OCI-LY1 (cell line): ENCODE measurements around the gene ERBB4.
"Not testable (repeated sequence)": the region's sequence is repeated elsewhere in the genome, so short reads cannot be mapped to it uniquely, and the experiment has no call there.

Experiments used
- H2AFZ ChIP-seq: fragments of 200-600 bp; sonication (generic), shearing (Covaris generic); 2 replicates; pipeline ENCODE4 v1.6.0; 2014; ENCODE audit warnings: antibody characterized with exemption, mild to moderate bottlenecking, low read length
- H3F3A ChIP-seq: fragments of 200-600 bp; sonication (generic), shearing (Covaris generic); 2 replicates; pipeline ENCODE4 v1.6.0; 2014; ENCODE audit warnings: mild to moderate bottlenecking, antibody characterized with exemption, low read length, moderate library complexity; ENCODE audit not compliant: insufficient read depth
- H3K27ac ChIP-seq: fragments of 200-600 bp; sonication (generic); 2 replicates; pipeline ENCODE4 v1.5.1; 2014; ENCODE audit warnings: low read length, mixed run types, mild to moderate bottlenecking, low read depth; ENCODE audit not compliant: poor library complexity, severe bottlenecking
- H3K27me3 ChIP-seq: fragments of 200-600 bp; sonication (generic); 2 replicates; pipeline ENCODE4 v1.6.0; 2014; ENCODE audit warnings: antibody characterized with exemption, mild to moderate bottlenecking, low read length, moderate library complexity; ENCODE audit not compliant: insufficient read depth
- H3K36me3 ChIP-seq: fragments of 200-600 bp; sonication (generic); 2 replicates; pipeline ENCODE4 v1.6.1; 2014; ENCODE audit warnings: mild to moderate bottlenecking, antibody characterized with exemption, low read length, moderate library complexity, mixed read lengths; ENCODE audit not compliant: insufficient read depth
- H3K4me1 ChIP-seq: fragments of 200-600 bp; sonication (generic); 2 replicates; pipeline ENCODE4 v1.5.1; 2014; ENCODE audit warnings: mild to moderate bottlenecking, low read length, moderate library complexity; ENCODE audit not compliant: insufficient read depth, severe bottlenecking
- H3K4me2 ChIP-seq: fragments of 200-600 bp; sonication (generic), shearing (Covaris generic); 2 replicates; pipeline ENCODE4 v1.6.1; 2014; ENCODE audit warnings: low read length
- H3K4me3 ChIP-seq: fragments of 200-600 bp; sonication (generic); 2 replicates; pipeline ENCODE4 v1.5.1; 2014; ENCODE audit warnings: low read length, low read depth, mild to moderate bottlenecking, mixed read lengths; ENCODE audit not compliant: poor library complexity, severe bottlenecking
- H3K79me2 ChIP-seq: fragments of 200-600 bp; shearing (Covaris generic); 2 replicates; pipeline ENCODE4 v1.6.1; 2016; ENCODE audit warnings: mixed run types, low read length, mixed read lengths; ENCODE audit not compliant: insufficient read depth
- H3K9ac ChIP-seq: fragments of 200-600 bp; sonication (generic), shearing (Covaris generic); 2 replicates; pipeline ENCODE4 v1.6.1; 2014; ENCODE audit warnings: mild to moderate bottlenecking, low read length, mixed read lengths
- H3K9me2 ChIP-seq: fragments of 200-600 bp; sonication (generic), shearing (Covaris generic); 2 replicates; pipeline ENCODE4 v1.6.1; 2014; ENCODE audit warnings: low read depth, mild to moderate bottlenecking, low read length, mixed read lengths
- H3K9me3 ChIP-seq: fragments of 200-600 bp; shearing (Covaris generic); 2 replicates; pipeline ENCODE4 v1.6.1; 2014; ENCODE audit warnings: low read length, mixed read lengths
- H4K20me1 ChIP-seq: fragments of 200-600 bp; sonication (generic), shearing (Covaris generic); 2 replicates; pipeline ENCODE4 v1.6.0; 2016; ENCODE audit warnings: mild to moderate bottlenecking, low read length; ENCODE audit not compliant: insufficient read depth
- EZH2 ChIP-seq: fragments of 200-600 bp; sonication (generic), shearing (Covaris generic); IDR thresholded peaks from 2 replicates; pipeline ENCODE4 v1.8.0; 2017; ENCODE audit warnings: borderline replicate concordance, mixed run types, mild to moderate bottlenecking, antibody characterized with exemption, low read length, moderate library complexity, mixed read lengths
- TF ChIP-seq, protein P1 (sequence below): fragments of 200-600 bp; sonication (generic), shearing (Covaris generic); IDR thresholded peaks from 2 replicates; pipeline ENCODE4 v1.5.1; 2017; ENCODE audit warnings: mild to moderate bottlenecking, antibody characterized with exemption, low read length, moderate library complexity, mixed read lengths

The ERBB4 gene

GRCh38 chr2:211724933-211725332, 813.7 kb downstream of the ERBB4 start:
- TF ChIP-seq, protein P1, sequence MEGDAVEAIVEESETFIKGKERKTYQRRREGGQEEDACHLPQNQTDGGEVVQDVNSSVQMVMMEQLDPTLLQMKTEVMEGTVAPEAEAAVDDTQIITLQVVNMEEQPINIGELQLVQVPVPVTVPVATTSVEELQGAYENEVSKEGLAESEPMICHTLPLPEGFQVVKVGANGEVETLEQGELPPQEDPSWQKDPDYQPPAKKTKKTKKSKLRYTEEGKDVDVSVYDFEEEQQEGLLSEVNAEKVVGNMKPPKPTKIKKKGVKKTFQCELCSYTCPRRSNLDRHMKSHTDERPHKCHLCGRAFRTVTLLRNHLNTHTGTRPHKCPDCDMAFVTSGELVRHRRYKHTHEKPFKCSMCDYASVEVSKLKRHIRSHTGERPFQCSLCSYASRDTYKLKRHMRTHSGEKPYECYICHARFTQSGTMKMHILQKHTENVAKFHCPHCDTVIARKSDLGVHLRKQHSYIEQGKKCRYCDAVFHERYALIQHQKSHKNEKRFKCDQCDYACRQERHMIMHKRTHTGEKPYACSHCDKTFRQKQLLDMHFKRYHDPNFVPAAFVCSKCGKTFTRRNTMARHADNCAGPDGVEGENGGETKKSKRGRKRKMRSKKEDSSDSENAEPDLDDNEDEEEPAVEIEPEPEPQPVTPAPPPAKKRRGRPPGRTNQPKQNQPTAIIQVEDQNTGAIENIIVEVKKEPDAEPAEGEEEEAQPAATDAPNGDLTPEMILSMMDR, result no peak
- no peak for TF ChIP-seq EZH2
- Histone ChIP-seq H3K4me3 (no peak overlapping the region), H4K20me1 (no peaks in the 10 kb centered on the region)

DNA sequence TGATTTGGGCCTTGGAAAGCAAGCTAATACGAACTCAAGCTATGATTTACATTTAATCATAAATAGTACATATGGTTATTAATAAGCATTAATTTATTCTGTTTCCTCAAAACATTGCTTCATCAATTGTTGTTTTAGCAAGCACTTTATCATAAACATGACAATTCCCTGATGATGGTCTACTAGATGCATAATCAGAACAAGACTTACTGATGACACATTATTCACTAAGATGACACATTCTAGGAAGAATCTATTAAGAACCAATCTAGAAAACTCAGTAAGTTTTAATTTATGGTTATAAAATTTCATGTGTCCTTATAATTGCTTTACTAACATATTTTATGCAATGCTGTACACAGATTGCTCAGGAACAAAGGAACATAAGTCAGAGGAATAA, 815.2 kb downstream of the ERBB4 start:
- Histone ChIP-seq H3K9me3 (no peaks in the 10 kb centered on the region), H3K4me2 (no peak overlapping the region), H2AFZ (no peak overlapping the region), H3K9me2 (no peaks in the 10 kb centered on the region), H3K27me3 (no peaks in the 10 kb centered on the region), H3K27ac (no peak overlapping the region), H3F3A (no peaks in the 10 kb centered on the region), H3K9ac (no peak overlapping the region), H3K4me1 (peaks cover 10% of the 10 kb centered on the region), H3K36me3 (no peaks in the 10 kb centered on the region), H4K20me1 (no peaks in the 10 kb centered on the region), H3K4me3 (no peak overlapping the region), H3K79me2 (no peaks in the 10 kb centered on the region)
- no peak for TF ChIP-seq EZH2
- TF ChIP-seq, protein P1, result no peak

More at GRCh38 chr2:211724933-211725332, 813.7 kb downstream of the ERBB4 start:
- no peaks in the 10 kb centered on the region for H3K9me3 ChIP-seq
- H3K79me2 ChIP-seq, result no peaks in the 10 kb centered on the region
- H3K27me3 ChIP-seq, result no peaks in the 10 kb centered on the region
- H3K9me2 ChIP-seq, result no peaks in the 10 kb centered on the region
- no peaks in the 10 kb centered on the region for H3F3A ChIP-seq
- H3K4me2 ChIP-seq, result no peak overlapping the region
- no peak overlapping the region for H3K9ac ChIP-seq
- no peaks in the 10 kb centered on the region for H3K36me3 ChIP-seq
- peaks cover 10% of the 10 kb centered on the region for H3K4me1 ChIP-seq
- no peak overlapping the region for H3K27ac ChIP-seq
- no peak overlapping the region for H2AFZ ChIP-seq

- TF ChIP-seq EZH2, result no peak
- TF ChIP-seq, protein P1, result no peak
- no peaks in the 10 kb centered on the region for H3F3A ChIP-seq
- peaks cover 10% of the 10 kb centered on the region for H3K4me1 ChIP-seq
- H4K20me1 ChIP-seq, result no peaks in the 10 kb centered on the region
- H3K4me3 ChIP-seq, result no peak overlapping the region
- no peak overlapping the region for H3K27ac ChIP-seq
- no peak overlapping the region for H3K4me2 ChIP-seq
- no peaks in the 10 kb centered on the region for H3K9me3 ChIP-seq
- H3K36me3 ChIP-seq, result no peaks in the 10 kb centered on the region
- no peaks in the 10 kb centered on the region for H3K27me3 ChIP-seq
- no peaks in the 10 kb centered on the region for H3K9me2 ChIP-seq
- H2AFZ ChIP-seq, result no peak overlapping the region
- no peaks in the 10 kb centered on the region for H3K79me2 ChIP-seq
- no peak overlapping the region for H3K9ac ChIP-seq
These were observed 815.7 kb downstream of the ERBB4 start for GRCh38 chr2:211722928-211723327.

- not testable (repeated sequence) for H3K27ac ChIP-seq, H3K9ac ChIP-seq, H3K4me1 ChIP-seq, H3K9me2 ChIP-seq, H3K27me3 ChIP-seq, H3K9me3 ChIP-seq, H3K79me2 ChIP-seq, H2AFZ ChIP-seq, H3K36me3 ChIP-seq, H3K4me2 ChIP-seq, H3K4me3 ChIP-seq, H3F3A ChIP-seq, H4K20me1 ChIP-seq
These were observed 816.7 kb downstream of the ERBB4 start for GRCh38 chr2:211721874-211722273.
